WTC11 (cell line): ENCODE data around the gene CFAP99.

Source experiments
- ATF2 ChIP-seq: sonication (generic); formaldehyde crosslinking; IDR thresholded peaks from 2 replicates; pipeline ENCODE4 v1.8.1; 2022; ENCODE audit warnings: low read depth, missing genetic modification reagents, borderline replicate concordance
- CTCF ChIP-seq: fragments of 200-600 bp; IDR thresholded peaks from 2 replicates; pipeline ENCODE4 v1.8.0; 2022; ENCODE audit warnings: antibody characterized with exemption
- IRF1 ChIP-seq: sonication (generic); formaldehyde crosslinking; IDR thresholded peaks from 2 replicates; pipeline ENCODE4 v1.8.0; 2023; ENCODE audit warnings: missing genetic modification reagents
- MAX ChIP-seq: sonication (generic); formaldehyde crosslinking; IDR thresholded peaks from 2 replicates; pipeline ENCODE4 v1.8.0; 2022; ENCODE audit warnings: mild to moderate bottlenecking, missing genetic modification reagents
- PRRX2 ChIP-seq: fragments of 250-450 bp; sonication (Bioruptor Pico); IDR thresholded peaks from 2 replicates; pipeline ENCODE4 v1.8.0; 2021; ENCODE audit warnings: mild to moderate bottlenecking
- TCF7 ChIP-seq: sonication (generic); formaldehyde crosslinking; IDR thresholded peaks from 2 replicates; pipeline ENCODE4 v1.8.0; 2022; ENCODE audit warnings: mild to moderate bottlenecking, low read depth, missing genetic modification reagents, moderate library complexity
- TF ChIP-seq, protein P1 (sequence below): sonication (generic); formaldehyde crosslinking; IDR thresholded peaks from 2 replicates; pipeline ENCODE4 v1.8.1; 2023; ENCODE audit warnings: mild to moderate bottlenecking, missing genetic modification reagents
- TF ChIP-seq, protein P2 (sequence below): sonication (generic); formaldehyde crosslinking; IDR thresholded peaks from 2 replicates; pipeline ENCODE4 v1.8.1; 2022; ENCODE audit warnings: low read depth, mild to moderate bottlenecking, moderate library complexity, missing genetic modification reagents, borderline replicate concordance

- TF ChIP-seq, protein P1, sequence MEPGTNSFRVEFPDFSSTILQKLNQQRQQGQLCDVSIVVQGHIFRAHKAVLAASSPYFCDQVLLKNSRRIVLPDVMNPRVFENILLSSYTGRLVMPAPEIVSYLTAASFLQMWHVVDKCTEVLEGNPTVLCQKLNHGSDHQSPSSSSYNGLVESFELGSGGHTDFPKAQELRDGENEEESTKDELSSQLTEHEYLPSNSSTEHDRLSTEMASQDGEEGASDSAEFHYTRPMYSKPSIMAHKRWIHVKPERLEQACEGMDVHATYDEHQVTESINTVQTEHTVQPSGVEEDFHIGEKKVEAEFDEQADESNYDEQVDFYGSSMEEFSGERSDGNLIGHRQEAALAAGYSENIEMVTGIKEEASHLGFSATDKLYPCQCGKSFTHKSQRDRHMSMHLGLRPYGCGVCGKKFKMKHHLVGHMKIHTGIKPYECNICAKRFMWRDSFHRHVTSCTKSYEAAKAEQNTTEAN (CRISPR knock-in tag) = no peak
- TF ChIP-seq CTCF (no peak), PRRX2 (no peak), ATF2 (CRISPR knock-in tag) (no peak), MAX (CRISPR knock-in tag) (no peak), TCF7 (CRISPR knock-in tag) (no peak), IRF1 (CRISPR knock-in tag) (no peak)
- TF ChIP-seq, protein P2, sequence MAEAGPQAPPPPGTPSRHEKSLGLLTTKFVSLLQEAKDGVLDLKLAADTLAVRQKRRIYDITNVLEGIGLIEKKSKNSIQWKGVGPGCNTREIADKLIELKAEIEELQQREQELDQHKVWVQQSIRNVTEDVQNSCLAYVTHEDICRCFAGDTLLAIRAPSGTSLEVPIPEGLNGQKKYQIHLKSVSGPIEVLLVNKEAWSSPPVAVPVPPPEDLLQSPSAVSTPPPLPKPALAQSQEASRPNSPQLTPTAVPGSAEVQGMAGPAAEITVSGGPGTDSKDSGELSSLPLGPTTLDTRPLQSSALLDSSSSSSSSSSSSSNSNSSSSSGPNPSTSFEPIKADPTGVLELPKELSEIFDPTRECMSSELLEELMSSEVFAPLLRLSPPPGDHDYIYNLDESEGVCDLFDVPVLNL (CRISPR knock-in tag) = no peak
Measured at GRCh38 chr4:2497324-2497723, 78.6 kb downstream of the CFAP99 start.
